Progenitor cell of endocrine pancreas (in vitro differentiated cells): ENCODE data around the gene NCCRP1. TPM values are rescaled to one million over a fixed set of nuclear protein-coding genes. Genes with fewer than 3 reads are reported as not detected.

Source experiments
- DNase-seq: peaks from one replicate; pipeline ENCODE4 v3.0.0; 2021; ENCODE audit warnings: low spot score; ENCODE audit not compliant: unreplicated experiment
- H3K27ac Mint-ChIP-seq: 2 replicates; pipeline ENCODE4 v1.8.0; 2021; ENCODE audit warnings: mild to moderate bottlenecking, moderate library complexity, mixed read lengths
- H3K27me3 Mint-ChIP-seq: 2 replicates; pipeline ENCODE4 v1.8.0; 2021; ENCODE audit warnings: mixed read lengths
- H3K36me3 Mint-ChIP-seq: 2 replicates; pipeline ENCODE4 v1.8.0; 2022; ENCODE audit warnings: mixed read lengths; ENCODE audit not compliant: insufficient read depth
- H3K4me1 Mint-ChIP-seq: 2 replicates; pipeline ENCODE4 v1.8.0; 2021; ENCODE audit warnings: low read depth, mixed read lengths
- H3K4me3 Mint-ChIP-seq: 2 replicates; pipeline ENCODE4 v1.8.0; 2021; ENCODE audit warnings: low read depth, mild to moderate bottlenecking, moderate library complexity, mixed read lengths
- H3K9me3 Mint-ChIP-seq: 2 replicates; pipeline ENCODE4 v1.8.0; 2021; ENCODE audit warnings: low read depth, mixed read lengths
- CTCF ChIP-seq: fragments of 200-600 bp; sonication (generic); IDR thresholded peaks from one replicate; pipeline ENCODE4 v1.5.0; 2021; ENCODE audit warnings: antibody characterized with exemption, mild to moderate bottlenecking; ENCODE audit not compliant: unreplicated experiment
- total RNA-seq: library from RNA; stranded (reverse); gene quantifications from 2 replicates; pipeline ENCODE4 v1.2.1, GENCODE V29; 2021

NCCRP1 gene
- total RNA-seq, 1 donor from 2014 or later, result 0.93 TPM

- Mint-ChIP-seq H3K27ac (no peak overlapping the region), H3K27me3 (no peaks in the 10 kb centered on the region), H3K4me1 (peaks cover 9% of the 10 kb centered on the region), H3K9me3 (peaks cover 3% of the 10 kb centered on the region), H3K4me3 (no peak overlapping the region), H3K36me3 (peaks cover 15% of the 10 kb centered on the region)
- no peak for TF ChIP-seq CTCF
- no peak for DNase-seq
Measured at GRCh38 chr19:39178296-39179006, 18.3 kb upstream of the NCCRP1 start.

- Mint-ChIP-seq H3K4me1 (peaks cover 9% of the 10 kb centered on the region), H3K36me3 (peaks cover 16% of the 10 kb centered on the region), H3K27me3 (no peaks in the 10 kb centered on the region), H3K27ac (no peak overlapping the region), H3K4me3 (no peak overlapping the region), H3K9me3 (peaks cover 4% of the 10 kb centered on the region)
- no peak for TF ChIP-seq CTCF
- DNase-seq, result no peak
Measured at GRCh38 chr19:39179754-39180153, 17.0 kb upstream of the NCCRP1 start.

GRCh38 chr19:39180749-39181148, 16.0 kb upstream of the NCCRP1 start:
- Mint-ChIP-seq H3K4me3 (no peak overlapping the region), H3K27me3 (no peaks in the 10 kb centered on the region), H3K36me3 (peaks cover 15% of the 10 kb centered on the region), H3K4me1 (peaks cover 9% of the 10 kb centered on the region), H3K9me3 (peaks cover 4% of the 10 kb centered on the region), H3K27ac (no peak overlapping the region)
- TF ChIP-seq CTCF, result no peak
- no peak for DNase-seq

GRCh38 chr19:39181500-39182173, 15.1 kb upstream of the NCCRP1 start:
- H3K27ac Mint-ChIP-seq, result peak overlapping the region; percentile 87
- peaks cover 14% of the 10 kb centered on the region for H3K36me3 Mint-ChIP-seq
- H3K9me3 Mint-ChIP-seq, result peaks cover 4% of the 10 kb centered on the region
- no peak for DNase-seq
- H3K27me3 Mint-ChIP-seq, result no peaks in the 10 kb centered on the region
- peaks cover 9% of the 10 kb centered on the region for H3K4me1 Mint-ChIP-seq
- H3K4me3 Mint-ChIP-seq, result no peak overlapping the region
- TF ChIP-seq CTCF, result no peak

- TF ChIP-seq CTCF, result no peak
- Mint-ChIP-seq H3K27me3 (no peaks in the 10 kb centered on the region), H3K27ac (peak overlapping the region; percentile 87)
Measured at GRCh38 chr19:39182174-39182505, 14.6 kb upstream of the NCCRP1 start.

More at GRCh38 chr19:39182174-39182505, 14.6 kb upstream of the NCCRP1 start:
- H3K36me3 Mint-ChIP-seq, result peaks cover 14% of the 10 kb centered on the region
- H3K4me3 Mint-ChIP-seq, result peak overlapping the region; percentile 19
- DNase-seq, result no peak
- peaks cover 9% of the 10 kb centered on the region for H3K4me1 Mint-ChIP-seq
- H3K9me3 Mint-ChIP-seq, result peaks cover 4% of the 10 kb centered on the region
